Effector CD4-positive, alpha-beta T cell (primary cell): ENCODE measurements around the gene FHIT.
"Not testable (repeated sequence)": the region's sequence is repeated elsewhere in the genome, so short reads cannot be mapped to it uniquely, and the experiment has no call there.

ENCODE experiments used
- DNase-seq: peaks from one replicate; pipeline ENCODE4 v3.0.0-alpha.2; 2020

Gene FHIT

GRCh38 chr3:60696428-60697125 lies 554.7 kb downstream of the FHIT start:
- DNase-seq: no peak

- no peak for DNase-seq
These were observed 575.8 kb downstream of the FHIT start for GRCh38 chr3:60675424-60675823.

- DNase-seq: no peak
These were observed 576.4 kb downstream of the FHIT start for GRCh38 chr3:60674870-60675269.

- DNase-seq: no peak
These were observed 578.1 kb downstream of the FHIT start for GRCh38 chr3:60673123-60673522.

- DNase-seq: not testable (repeated sequence)
These were observed 578.9 kb downstream of the FHIT start for GRCh38 chr3:60672337-60672736.

GRCh38 chr3:60669636-60670035 lies 581.6 kb downstream of the FHIT start:
- no peak for DNase-seq

GRCh38 chr3:60660026-60660425 lies 591.2 kb downstream of the FHIT start:
- no peak for DNase-seq

- DNase-seq: no peak
These were observed 592.2 kb downstream of the FHIT start for GRCh38 chr3:60659098-60659497.

GRCh38 chr3:60657972-60658371 lies 593.3 kb downstream of the FHIT start:
- no peak for DNase-seq

GRCh38 chr3:60652829-60653228 lies 598.4 kb downstream of the FHIT start:
- DNase-seq: no peak

GRCh38 chr3:60651799-60652198 lies 599.5 kb downstream of the FHIT start:
- no peak for DNase-seq

- DNase-seq: no peak
These were observed 601.1 kb downstream of the FHIT start for GRCh38 chr3:60650171-60650570.

GRCh38 chr3:60645801-60646200 lies 605.5 kb downstream of the FHIT start:
- DNase-seq: no peak

GRCh38 chr3:60643831-60644230 lies 607.4 kb downstream of the FHIT start:
- DNase-seq: no peak

- no peak for DNase-seq
These were observed 609.9 kb downstream of the FHIT start for GRCh38 chr3:60641354-60641753.

GRCh38 chr3:60636846-60637245 lies 614.4 kb downstream of the FHIT start:
- no peak for DNase-seq

GRCh38 chr3:60633644-60634043 lies 617.6 kb downstream of the FHIT start:
- DNase-seq: no peak

GRCh38 chr3:60631509-60631908 lies 619.7 kb downstream of the FHIT start:
- no peak for DNase-seq

- no peak for DNase-seq
These were observed 620.3 kb downstream of the FHIT start for GRCh38 chr3:60630953-60631352.

- DNase-seq: no peak
These were observed 621.4 kb downstream of the FHIT start for GRCh38 chr3:60629816-60630215.

- no peak for DNase-seq
These were observed 628.9 kb downstream of the FHIT start for GRCh38 chr3:60622349-60622748.

- DNase-seq: no peak
These were observed 634.1 kb downstream of the FHIT start for GRCh38 chr3:60617188-60617587.

- DNase-seq: no peak
These were observed 637.4 kb downstream of the FHIT start for GRCh38 chr3:60613769-60614303.

- no peak for DNase-seq
These were observed 640.7 kb downstream of the FHIT start for GRCh38 chr3:60610441-60611112.
